HG02870 (cell line): ENCODE measurements around the gene TMA7B.

Experiments
- ATAC-seq: cut with Tn5 transposase; IDR thresholded peaks from one replicate; pipeline ENCODE4 v1.9.1; 2021; ENCODE audit warnings: mild to moderate bottlenecking, moderate library complexity; ENCODE audit not compliant: unreplicated experiment

Gene TMA7B

DNA sequence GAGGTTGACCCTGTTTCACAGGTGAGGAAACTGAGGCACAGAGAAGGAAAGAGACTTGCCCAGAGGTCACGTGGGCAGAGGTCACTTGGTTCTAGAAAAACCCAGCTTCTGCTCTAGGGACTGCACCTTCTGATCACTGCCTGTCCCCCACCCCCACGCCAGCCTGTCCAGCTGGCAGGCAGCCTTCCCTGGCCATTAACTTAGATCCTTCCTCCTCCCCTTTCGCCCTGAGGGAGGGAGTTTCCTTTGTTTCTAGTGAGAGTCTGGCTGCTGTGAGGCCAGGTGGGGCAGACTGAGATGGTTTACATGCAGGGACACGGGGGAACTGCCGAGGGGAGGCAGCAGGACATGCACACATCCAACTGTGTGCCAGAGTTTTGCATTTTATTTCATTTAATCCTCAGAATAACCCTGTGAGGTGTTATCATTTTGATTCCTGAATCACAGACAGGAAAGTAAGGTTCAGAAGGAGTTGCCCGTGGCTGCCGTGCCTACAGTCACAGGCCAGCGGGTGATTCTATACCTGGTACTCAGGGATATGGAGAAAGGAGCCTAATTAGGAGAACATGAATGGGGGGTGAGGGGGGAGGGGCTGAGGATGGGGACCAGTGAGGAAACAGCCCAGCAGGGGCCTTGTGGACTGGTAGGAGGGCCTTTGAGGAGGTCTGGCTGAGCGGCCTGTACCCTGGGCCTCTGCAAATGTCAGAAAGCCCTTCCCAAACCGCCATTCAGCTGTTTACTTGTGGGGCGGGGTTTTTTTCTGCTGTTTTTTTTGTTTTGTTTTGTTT, 37.9 kb downstream of the TMA7B start:
- ATAC-seq = no peak

DNA sequence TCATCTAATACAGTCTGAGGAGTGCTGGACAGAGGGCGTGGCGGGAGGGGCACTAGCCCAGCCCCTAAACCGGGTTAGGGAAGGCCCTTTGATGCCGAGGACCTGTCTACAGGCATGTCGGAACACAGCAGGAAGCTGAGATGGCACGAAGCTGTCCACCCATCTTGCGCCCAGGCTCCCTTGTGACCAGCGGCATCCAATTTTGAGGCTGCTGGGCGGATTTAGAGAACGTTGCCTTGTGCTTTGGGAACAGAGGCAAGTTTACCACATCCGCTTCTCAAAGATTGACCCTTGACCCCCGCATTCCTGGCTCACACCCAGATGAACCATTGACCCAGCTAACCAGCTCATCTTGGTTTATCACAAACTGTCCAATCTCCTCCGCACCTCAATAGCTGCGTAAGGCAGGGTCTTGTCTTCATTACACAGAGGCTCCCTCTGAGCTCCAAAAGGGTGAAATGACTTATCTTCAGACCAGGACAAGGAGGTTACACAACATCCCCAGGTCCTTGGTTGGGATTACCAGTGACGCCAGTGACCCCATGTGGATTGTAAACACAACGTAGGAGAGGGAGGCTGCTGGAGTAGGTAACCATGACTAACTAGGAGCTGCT, 39.1 kb downstream of the TMA7B start:
- ATAC-seq = no peak

DNA sequence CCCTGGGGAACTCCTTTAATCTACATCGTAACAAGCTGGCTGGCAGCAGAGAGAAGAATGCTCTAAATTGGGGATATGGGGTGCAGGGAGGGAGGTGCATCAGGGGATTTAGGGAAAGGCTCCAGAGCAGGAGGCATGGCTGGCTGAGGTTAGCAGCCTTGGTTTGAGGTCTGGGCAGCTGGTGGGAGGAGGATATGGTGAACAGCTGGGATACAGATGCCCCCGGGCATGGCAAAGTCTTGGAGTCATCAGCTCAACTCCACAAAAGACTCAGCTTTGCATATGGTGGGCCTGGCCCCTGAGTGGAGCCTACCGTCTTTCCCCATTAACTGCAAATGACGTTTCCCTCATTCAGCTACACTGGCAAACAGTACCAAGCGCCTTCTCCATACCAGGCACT, 40.0 kb downstream of the TMA7B start:
- ATAC-seq = no peak

DNA sequence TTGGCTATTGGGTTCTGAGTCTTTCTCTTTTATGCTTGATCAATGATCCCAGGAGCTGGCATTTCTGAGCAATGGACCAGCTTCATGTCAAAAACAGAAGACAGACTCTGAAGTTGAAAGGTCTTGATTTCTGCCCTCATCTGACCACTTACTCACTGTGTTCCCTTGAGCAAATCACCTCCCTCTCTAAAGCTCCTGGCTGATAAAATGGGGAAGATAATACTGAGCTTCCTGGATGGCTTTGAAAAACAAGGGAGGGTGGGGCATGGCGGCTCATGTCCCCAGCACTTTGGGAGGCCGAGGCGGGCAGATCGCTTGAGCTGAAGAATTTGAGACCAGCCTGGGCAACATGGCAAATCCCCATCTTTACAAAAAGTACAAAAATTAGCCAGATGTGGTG, 40.9 kb downstream of the TMA7B start:
- no peak for ATAC-seq

DNA sequence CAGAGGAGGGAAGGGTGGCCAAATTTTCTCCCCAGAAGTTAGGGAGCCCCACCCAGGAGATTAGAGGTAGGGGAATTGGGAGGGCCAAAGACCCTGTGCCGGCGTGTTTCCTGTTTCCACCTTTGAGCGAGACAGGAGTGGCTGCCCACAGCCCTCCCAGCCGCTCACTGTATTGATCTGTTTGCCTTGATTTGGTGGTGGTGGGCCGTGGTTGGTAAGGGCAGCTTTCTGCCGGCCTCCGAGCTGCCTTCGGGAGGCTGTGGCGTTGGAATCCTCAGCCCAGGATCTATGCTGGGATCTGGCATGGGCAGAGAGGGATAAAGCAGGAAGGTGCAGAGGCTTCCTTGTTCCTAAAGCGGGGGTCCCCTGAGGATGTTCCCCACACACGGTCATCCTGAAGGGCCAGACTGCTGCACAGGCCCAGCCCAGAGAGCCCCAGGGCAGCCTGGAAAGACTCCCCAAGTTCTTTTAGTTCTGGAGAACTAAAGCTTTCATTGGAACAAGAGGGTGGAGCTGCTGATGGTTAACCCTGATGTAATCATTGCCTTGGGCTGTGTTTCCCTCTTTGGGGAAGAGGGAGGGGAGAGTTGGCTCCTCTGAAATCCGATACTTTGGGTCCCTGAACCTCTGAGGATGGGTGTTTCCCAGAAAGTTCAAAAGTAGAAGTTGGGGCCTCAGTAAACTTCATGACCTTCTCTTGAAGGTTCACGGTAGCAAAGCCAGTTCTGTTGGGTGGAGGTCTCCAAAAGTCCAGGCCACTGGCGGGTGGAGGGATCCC, 41.8 kb downstream of the TMA7B start:
- ATAC-seq = no peak

DNA sequence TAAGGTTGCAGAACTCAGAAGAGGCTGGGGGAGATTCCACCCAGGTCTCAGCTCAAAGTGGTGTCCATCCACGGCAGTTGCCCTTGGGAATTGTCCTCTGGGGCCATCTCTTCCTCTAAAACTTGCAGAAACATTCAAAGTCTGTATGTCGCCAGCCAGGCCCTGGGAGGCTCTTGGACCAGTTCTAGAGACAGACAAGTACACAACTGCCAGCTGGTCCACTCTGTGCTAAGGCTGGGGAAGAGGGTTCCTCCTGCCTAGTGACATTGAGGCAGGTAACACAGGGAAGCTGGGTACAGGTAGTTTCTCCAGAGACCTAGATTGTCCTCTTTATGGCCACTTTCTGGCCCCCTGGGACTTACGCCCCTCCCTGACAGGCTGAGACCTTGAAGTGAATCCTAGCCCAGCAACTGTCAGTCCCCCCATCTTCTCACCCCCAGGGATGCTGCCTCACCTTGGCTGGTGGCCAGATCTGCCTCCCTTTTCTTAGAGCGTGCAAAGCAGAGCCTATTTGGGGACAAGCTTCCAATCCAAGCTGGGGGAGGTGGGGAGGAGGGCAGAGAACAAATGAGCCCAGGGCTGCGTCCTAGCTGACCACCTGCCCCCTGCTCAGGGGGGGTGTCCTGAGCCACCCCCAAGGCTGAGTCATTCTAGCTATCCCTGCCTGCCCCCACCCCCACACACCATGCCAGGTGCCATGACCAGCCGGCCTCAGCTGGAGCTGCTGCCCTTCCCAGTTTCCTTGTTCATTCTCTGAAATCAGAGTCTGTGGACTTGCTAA, 42.9 kb downstream of the TMA7B start:
- no peak for ATAC-seq

DNA sequence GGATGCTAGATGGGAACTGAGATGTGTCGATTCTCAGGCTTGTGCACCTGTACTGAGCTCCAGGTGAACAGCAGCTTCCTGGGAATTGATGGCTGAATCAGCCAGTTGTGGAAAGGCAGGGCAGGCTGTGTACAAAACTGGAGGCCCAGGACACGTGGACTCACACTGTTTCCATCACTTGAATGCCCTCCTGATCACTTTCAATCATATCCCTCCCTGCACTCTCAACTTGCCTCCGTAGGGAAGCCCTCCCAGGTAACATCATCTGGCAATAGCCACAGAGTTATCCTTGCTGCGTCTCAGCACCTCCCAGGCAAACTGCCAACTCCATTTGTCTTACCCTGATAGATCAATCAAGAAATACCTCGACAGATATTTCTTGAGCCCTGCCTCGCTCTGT, 44.6 kb downstream of the TMA7B start:
- no peak for ATAC-seq

DNA sequence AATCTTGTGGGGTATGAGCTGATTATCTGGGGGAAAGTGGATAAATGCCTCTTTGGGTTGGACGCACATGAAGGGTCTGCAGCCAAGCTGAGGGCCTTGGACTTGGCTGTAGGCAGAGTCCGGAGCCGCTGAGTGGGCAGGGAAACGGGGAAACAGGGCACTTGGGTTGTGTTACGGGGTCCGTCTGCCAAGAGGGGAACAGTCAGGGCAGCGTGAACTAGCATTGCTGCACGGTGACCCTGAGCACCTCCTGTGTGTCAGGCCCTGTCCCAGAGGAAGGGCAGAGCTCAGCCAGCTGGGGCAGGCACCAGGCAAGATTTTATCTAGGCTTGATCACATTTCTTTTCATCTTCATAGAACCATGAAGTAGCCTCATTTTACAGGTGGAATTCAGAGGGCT, 46.4 kb downstream of the TMA7B start:
- no peak for ATAC-seq

DNA sequence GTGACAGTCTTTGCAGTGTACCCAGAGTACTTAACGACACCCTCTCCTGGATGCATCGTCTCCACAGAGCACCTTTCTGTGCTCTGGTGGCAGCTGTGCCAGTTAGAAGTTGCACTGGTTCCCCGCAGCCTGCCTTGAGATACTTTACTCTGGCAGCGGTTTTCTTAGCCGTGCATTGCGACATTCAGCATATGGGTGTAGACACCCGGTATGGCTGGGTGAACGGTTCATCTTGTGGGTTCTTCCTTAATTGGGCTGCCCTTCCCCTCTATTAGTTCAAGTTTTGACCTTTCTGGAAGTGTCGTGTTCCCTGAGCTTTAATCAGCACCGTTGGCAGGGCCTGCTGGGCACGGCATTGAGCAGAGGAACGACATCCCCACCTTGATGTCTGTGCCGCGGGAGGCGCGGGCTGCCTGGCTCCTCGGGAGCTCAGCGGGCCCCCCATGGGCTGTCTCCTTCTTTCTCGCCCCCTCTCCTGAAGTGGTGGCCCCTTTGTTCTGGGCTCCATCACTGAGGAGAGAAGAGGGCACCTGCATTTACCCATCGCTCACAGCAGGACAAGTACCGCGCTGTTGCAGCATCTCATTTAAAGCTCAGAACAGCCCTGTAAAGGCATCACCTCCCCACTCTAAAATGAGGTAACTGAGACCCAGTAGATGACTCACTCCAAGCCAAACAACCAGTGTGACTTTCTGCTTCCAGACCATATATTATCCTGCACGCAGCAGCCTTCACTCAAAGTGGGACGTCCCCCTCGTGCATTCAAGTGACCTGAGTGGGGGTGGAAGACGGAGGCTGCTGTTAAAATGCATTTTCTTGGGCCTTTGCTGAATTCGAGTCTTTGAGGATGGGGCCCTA, 47.9 kb downstream of the TMA7B start:
- ATAC-seq = no peak

DNA sequence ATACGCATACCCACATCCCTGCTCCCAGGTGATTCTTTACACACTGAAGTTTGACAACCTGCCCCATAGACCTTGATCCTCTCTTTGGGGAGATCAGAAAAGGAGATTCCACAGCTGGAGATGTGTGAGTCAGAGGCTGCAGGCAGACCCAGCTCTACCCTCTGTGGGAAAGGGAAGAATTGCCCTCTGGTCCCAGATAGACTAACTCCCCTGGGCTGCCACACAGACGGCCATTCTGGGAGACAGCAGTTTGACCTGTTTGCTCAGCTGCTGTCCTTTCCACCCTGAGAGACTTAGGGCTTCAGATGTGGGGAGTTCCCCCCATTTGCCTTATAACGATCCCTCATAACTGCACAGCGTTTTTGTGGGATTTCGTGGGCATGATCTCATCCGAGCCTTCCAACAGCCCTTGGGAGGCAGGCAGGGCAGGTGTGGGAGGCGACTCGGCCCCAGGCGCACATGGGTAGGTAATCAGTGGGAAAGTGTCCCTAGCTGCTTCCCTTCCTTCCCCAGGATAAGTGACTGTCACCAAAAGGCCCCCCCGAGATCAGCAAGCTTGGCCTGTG, 48.6 kb downstream of the TMA7B start:
- ATAC-seq = no peak

DNA sequence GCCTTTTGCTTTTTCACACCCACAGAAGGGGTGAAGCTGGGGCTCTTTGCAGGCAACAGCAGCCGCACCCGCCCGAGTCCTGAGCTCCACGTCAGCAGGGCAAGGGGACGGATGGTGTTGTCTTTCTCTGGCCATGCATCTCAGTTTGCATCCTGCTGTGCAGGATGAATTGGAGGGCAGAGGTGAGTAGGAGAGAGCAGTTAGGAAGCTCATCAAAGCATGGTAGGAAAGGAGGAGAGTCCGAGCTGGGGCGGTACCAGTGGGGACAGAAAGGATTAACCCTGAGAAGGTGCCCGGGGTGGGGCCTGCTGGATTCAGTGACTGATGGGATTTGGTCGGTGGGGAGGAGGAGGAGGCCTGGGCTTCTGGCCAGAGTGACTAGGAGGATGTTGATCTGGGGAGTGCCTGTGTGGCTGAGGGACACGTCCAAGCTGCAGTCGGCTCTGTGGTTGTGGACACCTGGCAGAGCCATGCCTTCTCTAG, 49.1 kb downstream of the TMA7B start:
- no peak for ATAC-seq

DNA sequence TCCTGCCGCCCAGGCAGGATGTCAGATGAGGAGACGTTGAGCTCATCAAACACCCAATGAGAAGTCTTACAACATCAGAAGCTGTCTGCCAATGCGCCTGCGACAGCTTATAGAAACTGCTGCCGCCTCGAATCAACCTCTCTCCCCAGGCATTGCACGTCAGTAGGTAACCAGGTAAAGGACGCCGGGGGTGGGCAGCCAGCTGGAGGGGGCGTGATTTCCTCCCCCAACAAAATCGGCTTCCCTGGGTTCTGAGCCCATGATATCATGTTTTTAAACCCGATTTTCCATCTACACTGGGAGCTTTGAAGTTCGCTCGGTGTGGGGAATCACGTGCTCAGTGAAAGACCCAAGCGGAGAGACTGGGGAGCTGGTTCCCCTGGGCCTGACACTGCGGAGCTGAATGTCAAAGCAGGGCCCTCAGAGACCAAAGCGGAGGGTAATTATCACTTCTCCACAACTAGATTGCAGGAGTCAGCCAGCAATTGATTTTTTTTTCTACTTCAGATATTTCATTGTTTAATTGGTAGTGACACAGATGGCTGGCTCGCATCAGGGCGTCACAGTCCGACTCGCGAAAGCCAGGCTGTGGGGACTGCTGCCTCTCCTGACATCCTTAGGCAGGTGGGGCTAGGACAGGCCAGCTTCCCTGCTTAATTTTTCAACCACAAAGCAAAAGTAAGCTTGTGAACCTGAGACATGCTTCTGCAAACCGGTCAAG, 49.9 kb downstream of the TMA7B start:
- no peak for ATAC-seq

DNA sequence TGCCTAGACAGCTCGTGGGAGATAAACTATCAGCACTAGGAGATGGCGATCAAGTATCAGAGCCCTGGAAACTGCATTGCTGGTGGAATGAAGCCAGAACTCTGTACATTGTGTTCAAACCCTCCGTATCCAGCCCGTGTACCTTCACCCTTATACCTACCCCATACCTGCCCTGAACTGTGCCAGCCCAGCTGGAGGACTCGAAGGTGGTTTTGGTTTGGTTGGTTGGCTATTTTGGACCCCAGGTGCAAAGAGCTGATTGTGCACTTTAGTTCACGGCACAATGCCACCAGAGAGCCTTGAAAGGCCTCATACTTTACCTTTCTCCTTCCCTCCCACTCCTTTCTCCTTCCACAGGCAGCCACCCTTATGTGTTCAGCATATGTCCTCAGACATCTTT, 50.5 kb downstream of the TMA7B start:
- no peak for ATAC-seq
